C4-2B (cell line): Measurements from ENCODE around the gene PHYKPL.

Experiments used
- CTCF ChIP-seq: fragments of 450-650 bp; conservative IDR thresholded peaks from 2 replicates; pipeline ENCODE4 v1.5.1; 2017; ENCODE audit warnings: mild to moderate bottlenecking
- ZFX ChIP-seq: fragments of 450-650 bp; IDR thresholded peaks from 2 replicates; pipeline ENCODE4 v1.6.1; 2017

GRCh38 chr5:178216088-178216534 lies 16.5 kb downstream of the PHYKPL start:
- TF ChIP-seq CTCF = no peak
- no peak for TF ChIP-seq ZFX
